ENCODE measurements around the gene TBX10.
"Not testable (repeated sequence)": the region's sequence is repeated elsewhere in the genome, so short reads cannot be mapped to it uniquely, and the experiment has no call there.

DNA sequence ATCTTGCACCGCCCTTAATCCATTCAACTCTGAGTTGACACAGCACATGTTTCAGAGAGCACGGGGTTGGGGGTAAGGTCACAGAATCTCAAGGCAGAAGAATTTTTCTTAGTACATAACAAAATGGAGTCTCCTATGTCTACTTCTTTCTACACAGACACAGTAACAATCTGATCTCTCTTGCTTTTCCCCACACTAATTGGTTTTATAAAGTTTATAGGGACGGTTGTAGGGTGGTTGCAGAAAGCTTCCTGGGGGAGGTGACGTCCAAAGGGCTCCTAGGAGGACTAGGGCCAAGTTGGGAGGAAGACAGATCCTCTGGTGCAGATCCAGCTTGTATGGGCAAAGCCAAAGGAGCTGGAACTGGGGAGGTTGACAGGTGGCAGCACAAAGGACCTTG is 35.4 kb downstream of the TBX10 start:
- not testable (repeated sequence) for TF ChIP-seq CTCF (optimal IDR thresholded peaks at IDR 0.05 in 1 of 3, IDR thresholded peaks at IDR 0.05 in 1 of 3, conservative IDR thresholded peaks at IDR 0.05 in 1 of 3; ENCODE audit: extremely low read depth in 1 of 3, insufficient read depth in 2 of 3, low read length in 3 of 3); EZH2 (IDR thresholded peaks at IDR 0.05; ENCODE audit: low read length)

All from keratinocyte (primary cell).